Muscle of back (tissue), 11 donors: ENCODE measurements around the gene RTN4RL1. TPM values are rescaled to one million over a fixed set of nuclear protein-coding genes. Genes with fewer than 3 reads are reported as not detected.

Experiments
- DNase-seq, 3 donors: peaks; one replicate each; pipeline versions ENCODE4 v3.0.0 to v3.0.0-alpha.2; 2013
- polyA plus RNA-seq, 10 donors: library from polyadenylated mRNA; unstranded; fragments of 120-200 nt; gene quantifications; one replicate each; pipeline ENCODE4 v1.2.1, GENCODE V29; 2013; ENCODE audit not compliant: insufficient read length in 10 of 10

RTN4RL1 gene
- polyA plus RNA-seq, 10 donors = 0.70 to 1.8 (median 1.1) TPM

DNA sequence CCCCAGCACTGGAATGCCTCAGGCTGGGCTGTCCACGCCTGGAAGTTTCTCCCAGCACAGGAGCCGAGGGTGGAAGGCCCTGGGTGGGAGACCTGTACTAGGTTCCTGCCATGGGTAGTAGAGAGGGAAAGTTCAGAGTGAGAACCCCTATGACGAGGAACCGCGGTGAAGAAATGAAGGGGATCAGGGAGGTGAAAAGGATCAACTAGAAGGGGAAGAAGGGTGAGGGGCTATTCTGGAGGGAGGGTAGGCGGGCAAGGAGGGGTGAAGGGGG lies 35.2 kb upstream of the RTN4RL1 start:
- DNase-seq = no peak

DNA sequence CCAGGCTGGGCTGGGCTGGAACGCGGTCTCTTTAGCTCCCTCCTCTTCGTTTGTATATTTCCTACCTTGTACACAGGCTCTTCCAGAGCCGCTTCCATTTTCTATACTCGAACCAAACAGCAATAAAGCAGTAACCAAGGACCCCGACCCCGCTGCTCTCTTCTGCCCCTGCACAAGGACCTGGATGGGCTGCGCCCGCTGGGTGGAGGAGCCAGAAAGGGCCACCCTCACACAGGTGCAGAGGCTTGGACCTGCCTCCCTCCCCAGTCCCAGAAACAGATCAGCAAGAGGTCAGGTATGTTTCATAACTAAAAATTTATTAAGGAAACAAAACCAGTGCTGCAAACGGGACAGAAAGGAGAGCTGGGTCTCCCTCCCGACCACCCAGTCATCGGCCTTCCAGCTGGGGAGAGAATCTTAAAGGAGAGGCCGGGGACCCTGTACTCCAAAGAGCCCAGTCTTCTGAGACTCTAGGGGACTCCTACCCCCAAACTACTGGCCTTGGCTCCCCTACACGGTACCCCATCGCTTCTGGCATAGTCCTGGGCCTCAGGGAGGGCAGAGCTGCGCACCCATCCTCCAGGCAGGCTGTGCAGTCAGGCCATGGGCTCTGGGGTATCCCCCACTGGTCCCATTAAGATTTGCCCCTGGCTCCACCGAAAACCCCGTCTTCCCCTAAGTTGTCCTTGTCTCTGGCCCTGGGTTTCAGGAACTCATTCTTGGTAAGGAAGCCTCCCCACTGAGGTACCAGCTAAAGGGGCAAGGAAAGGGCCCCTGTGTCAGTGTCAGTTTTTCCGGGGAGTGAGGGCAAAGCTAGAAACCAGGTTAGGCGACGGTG lies 34.6 kb upstream of the RTN4RL1 start:
- peak in 2 of 3 donors; percentile 12 to 48 for DNase-seq

DNA sequence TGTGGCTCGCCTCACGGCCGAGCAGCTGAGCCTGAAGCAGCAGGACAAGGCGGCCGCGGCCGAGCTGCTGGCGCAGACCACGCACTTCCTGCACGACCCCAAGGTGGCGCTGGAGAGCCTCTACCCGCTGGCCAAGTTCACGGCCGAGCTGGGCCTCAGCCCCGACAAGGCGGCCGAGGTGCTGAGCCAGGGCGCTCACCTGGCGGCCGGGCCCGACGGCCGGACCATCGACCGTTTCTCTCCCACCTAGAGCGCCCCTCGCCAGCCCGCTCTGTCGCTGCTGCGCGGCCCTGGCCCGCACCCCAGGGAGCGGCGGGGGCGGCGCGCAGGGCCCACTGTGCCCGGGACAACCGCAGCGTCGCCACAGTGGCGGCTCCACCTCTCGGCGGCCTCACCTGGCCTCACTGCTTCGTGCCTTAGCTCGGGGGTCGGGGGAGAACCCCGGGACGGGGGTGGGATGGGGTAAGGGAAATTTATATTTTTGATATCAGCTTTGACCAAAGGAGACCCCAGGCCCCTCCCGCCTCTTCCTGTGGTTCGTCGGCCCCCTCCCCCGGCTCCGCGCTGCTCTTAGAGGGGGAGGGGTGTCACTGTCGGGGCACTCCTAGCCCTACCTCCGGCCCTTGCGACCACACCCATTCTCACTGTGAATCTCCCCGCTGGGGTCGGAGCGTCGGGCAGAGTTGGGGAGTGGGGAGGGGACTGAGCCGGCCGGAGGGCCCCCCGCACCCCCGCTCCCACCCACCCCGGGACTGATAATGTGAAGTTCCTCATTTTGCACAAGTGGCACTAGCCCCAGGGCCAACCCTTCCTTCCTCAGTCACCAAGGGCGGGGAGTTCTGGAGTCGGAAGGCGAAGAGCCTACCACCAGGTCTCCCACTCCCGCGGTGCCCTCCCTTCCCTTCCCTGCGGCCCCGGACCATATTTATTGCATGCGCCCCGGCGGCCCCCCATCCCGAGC lies 33.7 kb upstream of the RTN4RL1 start:
- DNase-seq = peak in 2 of 3 donors; percentile 75 to 86

DNA sequence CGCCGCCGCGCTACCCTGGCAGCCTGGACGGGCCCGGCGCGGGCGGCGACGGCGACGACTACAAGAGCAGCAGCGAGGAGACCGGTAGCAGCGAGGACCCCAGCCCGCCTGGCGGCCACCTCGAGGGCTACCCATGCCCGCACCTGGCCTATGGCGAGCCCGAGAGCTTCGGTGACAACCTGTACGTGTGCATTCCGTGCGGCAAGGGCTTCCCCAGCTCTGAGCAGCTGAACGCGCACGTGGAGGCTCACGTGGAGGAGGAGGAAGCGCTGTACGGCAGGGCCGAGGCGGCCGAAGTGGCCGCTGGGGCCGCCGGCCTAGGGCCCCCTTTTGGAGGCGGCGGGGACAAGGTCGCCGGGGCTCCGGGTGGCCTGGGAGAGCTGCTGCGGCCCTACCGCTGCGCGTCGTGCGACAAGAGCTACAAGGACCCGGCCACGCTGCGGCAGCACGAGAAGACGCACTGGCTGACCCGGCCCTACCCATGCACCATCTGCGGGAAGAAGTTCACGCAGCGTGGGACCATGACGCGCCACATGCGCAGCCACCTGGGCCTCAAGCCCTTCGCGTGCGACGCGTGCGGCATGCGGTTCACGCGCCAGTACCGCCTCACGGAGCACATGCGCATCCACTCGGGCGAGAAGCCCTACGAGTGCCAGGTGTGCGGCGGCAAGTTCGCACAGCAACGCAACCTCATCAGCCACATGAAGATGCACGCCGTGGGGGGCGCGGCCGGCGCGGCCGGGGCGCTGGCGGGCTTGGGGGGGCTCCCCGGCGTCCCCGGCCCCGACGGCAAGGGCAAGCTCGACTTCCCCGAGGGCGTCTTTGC lies 32.8 kb upstream of the RTN4RL1 start:
- peak in 2 of 3 donors; percentile 44 to 81 for DNase-seq

DNA sequence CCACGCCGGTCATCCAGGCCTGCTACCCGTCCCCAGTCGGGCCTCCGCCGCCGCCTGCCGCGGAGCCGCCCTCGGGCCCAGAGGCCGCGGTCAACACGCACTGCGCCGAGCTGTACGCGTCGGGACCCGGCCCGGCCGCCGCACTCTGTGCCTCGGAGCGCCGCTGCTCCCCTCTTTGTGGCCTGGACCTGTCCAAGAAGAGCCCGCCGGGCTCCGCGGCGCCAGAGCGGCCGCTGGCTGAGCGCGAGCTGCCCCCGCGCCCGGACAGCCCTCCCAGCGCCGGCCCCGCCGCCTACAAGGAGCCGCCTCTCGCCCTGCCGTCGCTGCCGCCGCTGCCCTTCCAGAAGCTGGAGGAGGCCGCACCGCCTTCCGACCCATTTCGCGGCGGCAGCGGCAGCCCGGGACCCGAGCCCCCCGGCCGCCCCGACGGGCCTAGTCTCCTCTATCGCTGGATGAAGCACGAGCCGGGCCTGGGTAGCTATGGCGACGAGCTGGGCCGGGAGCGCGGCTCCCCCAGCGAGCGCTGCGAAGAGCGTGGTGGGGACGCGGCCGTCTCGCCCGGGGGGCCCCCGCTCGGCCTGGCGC lies 32.1 kb upstream of the RTN4RL1 start:
- peak in 2 of 3 donors; percentile 30 to 79 for DNase-seq

DNA sequence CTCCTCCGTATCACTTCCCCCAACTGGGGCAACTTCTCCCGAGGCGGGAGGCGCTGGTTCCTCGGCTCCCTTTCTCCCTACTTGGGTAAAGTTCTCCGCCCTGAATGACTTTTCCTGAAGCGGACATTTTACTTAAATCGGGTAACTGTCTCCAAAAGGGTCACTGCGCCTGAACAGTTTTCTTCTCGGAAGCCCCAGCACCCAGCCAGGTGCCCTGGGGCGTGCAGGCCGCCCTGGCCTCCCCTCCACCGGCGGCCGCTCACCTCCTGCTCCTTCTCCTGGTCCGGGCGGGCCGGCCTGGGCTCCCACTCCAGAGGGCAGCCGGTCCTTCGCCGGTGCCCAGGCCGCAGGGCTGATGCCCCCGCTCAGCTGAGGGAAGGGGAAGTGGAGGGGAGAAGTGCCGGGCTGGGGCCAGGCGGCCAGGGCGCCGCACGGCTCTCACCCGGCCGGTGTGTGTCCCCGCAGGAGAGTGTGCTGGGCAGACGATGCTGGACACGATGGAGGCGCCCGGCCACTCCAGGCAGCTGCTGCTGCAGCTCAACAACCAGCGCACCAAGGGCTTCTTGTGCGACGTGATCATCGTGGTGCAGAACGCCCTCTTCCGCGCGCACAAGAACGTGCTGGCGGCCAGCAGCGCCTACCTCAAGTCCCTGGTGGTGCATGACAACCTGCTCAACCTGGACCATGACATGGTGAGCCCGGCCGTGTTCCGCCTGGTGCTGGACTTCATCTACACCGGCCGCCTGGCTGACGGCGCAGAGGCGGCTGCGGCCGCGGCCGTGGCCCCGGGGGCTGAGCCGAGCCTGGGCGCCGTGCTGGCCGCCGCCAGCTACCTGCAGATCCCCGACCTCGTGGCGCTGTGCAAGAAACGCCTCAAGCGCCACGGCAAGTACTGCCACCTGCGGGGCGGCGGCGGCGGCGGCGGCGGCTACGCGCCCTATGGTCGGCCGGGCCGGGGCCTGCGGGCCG lies 31.4 kb upstream of the RTN4RL1 start:
- DNase-seq = peak in 2 of 3 donors; percentile 53 to 87

DNA sequence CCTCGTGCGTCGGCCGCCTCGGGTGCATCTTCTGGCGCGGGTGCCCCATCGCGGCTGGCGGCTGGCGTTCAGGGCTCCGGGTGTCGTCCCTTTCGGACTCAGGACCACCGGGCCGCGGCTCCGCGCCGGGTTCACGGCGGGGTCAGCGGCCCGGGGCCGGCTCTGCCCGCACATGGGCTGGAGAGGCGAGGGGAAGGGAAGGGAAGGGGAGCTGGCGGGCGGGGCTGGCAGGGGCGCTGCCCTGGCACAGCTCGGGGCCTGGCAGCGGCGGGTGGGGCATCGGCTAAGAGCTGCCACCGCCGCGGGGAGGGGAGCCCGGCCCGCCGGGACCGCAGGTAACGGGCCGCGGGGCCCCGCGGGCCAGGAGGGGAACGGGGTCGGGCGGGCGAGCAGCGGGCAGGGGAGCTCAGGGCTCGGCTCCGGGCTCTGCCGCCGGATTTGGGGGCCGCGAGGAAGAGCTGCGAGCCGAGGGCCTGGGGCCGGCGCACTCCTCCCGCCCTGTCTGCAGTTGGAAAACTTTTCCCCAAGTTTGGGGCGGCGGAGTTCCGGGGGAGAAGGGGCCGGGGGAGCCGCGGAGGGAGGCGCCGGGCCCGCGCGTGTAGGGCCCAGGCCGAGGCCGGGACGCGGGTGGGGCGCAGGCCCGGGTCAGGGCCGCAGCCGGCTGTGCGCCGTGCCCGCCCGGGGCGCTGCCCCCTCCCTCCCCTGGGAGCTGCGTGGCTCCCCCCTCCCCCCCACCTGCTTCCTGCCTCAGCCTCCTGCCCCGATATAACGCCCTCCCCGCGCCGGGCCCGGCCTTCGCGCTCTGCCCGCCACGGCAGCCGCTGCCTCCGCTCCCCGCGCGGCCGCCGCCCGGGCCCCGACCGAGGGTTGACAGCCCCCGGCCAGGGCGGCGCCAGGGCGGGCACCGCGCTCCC lies 30.4 kb upstream of the RTN4RL1 start:
- DNase-seq = peak in 2 of 3 donors; percentile 59 to 85

DNA sequence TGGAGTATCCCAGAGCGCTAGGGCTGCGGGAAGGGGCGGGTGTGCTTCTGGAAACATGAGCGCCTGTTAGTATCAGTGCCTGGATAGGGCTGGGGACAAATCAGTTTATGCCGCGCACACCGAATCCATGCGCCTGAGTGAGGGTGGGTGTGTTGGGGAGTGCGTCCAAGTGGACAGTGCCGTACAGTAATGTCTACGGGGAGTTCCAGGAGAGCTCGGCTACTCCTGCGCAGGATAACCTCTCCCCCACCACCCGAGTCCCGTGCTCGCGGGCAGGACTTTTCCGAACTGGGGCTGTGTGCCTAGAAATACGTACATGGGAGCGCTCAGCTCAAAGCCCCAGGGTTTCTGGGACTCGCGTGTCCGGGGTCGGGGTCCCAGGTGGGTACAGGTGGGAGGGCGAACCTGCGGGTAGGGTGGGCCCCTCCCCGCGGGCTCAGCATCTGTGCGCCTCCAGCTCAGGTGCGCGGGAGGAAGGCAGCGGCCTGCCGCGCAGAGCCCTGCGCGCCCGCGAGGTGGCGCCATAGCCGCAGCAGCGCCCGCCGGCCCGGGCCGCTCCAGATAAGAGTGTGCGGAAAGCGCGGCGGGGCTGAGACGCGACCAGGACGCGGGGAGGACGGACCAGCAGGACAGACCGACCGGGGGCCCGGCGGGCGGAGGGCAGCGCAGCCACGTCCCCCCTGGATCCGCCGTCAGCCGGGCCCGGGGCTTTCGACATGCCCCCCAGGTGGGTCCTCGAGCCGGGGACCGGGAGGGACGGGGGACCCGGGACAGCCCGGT lies 29.6 kb upstream of the RTN4RL1 start, which contains the start of gene HIC1:
HIC1 (plus strand) TSS at position 592 of the 780 bp plus-strand sequence. CDS start 1,588 bp downstream, outside the sequence.
- DNase-seq = peak in 2 of 3 donors; percentile 89 to 95

DNA sequence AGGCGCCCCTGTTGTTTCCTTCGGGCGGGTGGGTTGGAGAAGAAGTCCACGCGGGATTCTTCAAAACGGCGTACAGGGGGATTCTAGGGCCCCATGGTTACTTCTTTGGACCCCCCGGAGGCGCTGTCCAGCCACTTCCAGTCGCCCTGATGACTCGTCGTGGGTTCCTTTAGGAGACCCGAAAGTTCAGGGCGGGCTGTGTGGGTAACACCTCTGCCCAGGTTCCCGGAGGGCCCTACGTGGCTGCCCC lies 29.1 kb upstream of the RTN4RL1 start:
- DNase-seq = no peak

DNA sequence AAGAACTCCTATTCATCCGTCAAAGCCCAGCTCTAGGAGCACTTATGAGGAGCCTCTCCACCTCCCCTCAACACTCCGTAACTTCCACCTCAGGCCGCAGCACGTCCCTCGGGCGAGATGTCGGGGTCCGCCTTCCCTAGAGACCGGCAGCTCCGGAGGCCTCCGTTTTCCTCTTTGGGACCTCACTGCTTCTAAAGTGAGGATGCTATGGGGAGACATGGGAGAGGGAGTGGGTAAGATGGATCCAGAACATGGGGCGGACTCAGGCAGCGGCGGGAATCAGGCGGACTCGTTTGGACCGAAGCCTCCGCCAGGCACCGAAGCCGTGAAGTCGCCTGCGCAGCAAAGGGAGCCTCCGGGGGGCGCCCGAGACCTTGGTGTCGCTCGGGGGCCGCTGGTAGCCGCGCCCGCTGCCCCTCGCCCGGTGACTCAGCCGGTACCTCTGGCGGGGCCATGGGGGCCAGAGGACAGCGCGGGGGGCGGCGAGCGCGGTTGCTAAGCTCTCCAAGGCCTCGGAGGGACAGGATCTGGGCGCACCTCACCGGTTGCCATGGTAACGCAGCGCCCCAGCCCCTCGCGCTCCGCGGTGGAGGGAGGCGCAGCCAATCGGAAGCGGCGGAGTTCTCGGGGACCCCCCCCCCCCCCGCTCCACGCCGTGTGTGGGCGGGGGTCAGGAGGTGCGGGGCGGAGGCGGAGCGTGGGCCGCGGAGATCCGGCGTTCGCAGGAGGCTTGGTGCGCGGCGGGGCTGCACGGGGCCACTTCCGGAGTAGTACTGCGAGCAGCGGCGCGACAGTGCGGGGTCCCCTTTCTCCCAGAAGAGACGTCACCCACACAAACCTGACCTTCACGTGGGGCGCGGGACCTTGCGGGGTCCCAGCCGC lies 28.5 kb upstream of the RTN4RL1 start:
- peak in 2 of 3 donors; percentile 77 to 93 for DNase-seq

DNA sequence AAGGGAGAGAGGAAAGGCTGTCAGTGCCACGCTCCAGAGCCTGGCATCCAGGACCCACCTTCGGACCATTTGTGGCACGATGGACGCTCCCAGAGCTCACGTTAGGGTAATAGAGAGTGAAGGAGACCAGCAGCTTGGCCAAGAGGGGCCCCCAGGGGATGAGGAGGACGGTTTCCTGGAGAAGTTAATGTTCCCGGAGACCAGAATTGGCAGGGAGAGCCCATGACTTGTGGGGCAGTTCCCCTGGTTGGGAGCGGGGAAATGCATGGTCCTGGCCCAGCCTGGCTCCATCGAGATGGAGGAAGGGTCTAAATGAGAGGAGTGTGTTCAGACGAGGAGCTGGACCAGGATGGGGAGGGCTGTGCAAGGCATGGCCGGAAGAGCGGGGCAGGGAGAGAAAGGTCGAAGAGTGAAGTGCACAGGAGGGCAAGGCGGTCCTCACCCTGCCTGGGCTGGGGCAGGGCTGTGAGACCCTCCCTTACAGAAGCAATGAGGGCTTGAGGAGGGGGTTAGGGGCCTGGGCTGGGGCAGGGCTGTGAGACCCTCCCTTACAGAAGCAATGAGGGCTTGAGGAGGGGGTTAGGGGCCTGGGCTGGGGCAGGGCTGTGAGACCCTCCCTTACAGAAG lies 26.9 kb upstream of the RTN4RL1 start:
- peak in 1 of 3 donors; percentile 61 for DNase-seq

DNA sequence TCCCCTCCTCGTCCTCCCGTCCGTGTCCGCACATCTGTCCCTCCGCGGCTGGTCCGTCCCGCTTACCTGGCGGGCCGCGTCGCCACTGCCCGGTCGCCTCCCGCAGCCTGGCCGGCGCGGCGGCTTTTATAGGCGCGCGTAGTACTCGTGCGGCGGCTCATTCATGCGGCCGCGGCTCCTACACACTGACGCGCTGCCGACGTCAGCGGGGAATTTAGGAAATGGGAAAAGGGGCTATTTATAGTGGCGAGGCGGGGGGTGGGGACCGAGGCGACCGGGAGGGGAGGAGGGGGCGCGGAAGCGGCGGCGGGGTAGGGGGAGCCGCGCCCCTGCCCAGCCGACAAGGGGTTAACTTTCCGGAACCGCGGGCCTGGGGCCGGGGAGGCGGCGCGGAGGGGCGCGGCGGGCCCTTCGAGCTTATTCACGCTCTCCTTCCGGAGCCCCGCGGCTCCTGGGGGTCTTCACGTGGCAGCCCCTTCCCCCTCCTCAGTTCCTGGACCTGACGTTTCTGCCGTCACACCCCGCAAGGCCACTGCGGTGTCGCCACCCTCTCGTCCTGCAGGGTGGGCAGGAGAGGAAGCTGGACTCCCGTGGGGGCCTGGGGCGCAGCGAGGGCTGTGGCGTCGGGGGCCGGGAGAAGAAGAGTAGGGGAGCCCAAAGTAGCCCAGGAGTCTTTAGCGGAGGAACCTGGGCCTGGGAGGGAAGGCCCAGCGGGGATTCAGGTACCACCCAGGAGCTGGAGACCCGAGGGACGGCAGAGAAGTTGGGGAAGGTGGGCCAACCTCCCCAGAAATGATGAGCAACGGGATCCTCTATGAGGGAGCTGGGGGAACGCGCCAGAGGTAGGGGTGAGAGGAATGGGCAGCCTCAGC lies 26.2 kb upstream of the RTN4RL1 start:
- DNase-seq = peak in 1 of 3 donors; percentile 69

DNA sequence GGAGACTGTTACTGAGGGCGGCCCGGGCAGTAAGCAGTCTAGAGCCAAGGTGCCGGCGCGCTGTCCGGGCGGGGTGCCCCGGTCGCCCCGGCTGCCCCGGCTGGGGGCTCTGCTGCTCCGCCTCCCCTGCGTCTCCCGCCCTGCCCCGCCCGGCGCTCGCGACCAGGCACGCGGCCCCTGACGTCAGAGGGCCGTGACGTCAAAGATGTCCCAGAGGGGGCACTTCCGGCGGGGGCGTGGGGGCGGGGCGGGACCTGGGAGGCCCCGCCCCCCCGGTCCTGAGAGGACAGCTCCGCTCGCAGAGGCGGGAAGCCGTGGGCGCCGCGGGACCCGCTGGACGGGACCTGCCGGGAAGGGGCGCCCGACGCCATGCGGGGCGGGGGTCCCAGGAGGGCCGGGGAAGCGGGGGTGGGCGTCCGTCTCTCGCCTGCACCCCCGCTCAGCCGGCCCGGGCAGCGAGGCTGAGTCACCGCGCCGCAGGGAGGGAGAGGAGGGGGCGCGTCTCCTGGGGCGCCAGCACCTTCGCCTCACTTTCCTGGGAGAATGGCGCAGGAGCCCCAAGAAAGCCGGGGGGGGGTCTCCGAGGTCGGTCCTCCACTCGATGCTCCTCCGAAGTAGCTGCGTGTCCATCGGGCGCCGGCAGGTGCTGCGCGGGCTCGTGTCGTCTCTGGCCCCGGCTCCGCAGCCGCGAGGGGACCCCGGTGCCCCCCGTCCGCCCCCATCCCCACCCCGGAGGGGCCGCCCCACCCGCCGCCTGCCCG lies 25.3 kb upstream of the RTN4RL1 start:
- DNase-seq = peak in 1 of 3 donors; percentile 80

DNA sequence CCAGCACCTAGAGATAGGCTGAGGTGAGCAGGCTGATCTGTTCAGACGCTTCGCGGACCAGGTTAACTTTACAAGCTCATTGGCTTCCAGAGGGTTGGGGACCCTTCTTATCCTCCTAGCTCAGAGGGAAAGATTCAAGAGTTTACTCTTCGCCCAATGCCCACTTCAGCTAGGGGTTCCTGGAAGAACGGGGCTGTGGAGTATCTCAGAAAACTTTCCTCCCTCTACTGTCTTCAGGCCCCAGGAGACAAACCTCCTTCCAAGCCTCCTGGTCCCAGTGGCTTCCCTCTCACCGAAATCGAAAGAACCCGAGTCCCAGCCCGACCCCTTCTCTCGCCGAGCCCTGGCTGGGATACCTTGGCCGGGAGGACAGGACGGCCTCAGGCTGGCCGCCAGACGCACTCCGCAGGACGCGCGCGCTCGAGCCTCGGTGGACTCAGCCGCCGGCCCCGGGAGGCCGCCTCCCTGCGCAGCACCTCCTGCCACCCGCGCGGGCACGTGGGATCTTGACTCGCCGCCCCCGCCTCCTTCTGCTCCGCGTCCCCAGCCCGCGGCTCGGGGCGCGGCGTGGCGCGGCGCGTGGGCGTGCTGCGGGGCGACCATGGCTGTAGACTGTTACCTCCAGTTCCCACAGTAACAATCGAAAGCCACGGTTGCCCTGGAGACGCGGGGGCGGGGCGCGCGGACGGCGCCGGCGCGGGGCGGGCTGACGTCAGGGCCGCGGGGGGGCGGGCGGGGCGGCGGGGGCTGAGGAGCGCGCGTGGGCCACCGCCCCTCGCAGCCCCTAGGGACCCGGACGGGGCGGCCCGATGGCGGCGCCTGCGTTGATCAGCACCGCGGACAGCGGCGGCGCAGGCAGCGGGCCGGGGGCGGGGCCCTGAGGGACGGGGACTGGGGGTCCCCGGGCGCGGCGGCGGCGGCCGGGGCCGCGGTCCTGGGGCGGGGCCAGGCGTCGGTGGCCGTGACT lies 24.5 kb upstream of the RTN4RL1 start:
- DNase-seq = peak in 2 of 3 donors; percentile 90 to 94
